Panc1 (cell line): Measurements from ENCODE around the gene PGBD5.

ENCODE experiments used
- POLR2AphosphoS5 ChIP-seq: IDR thresholded peaks from 2 replicates; pipeline ENCODE4 v1.6.1; 2012; ENCODE audit warnings: mild to moderate bottlenecking, low read depth, low read length, moderate library complexity
- TCF7L2 ChIP-seq: IDR thresholded peaks from 2 replicates; pipeline ENCODE4 v1.6.1; 2011; ENCODE audit warnings: mild to moderate bottlenecking, low read depth, low read length, inconsistent platforms
- TF ChIP-seq, protein P1 (sequence below): fragments of 450-650 bp; IDR thresholded peaks from 2 replicates; pipeline ENCODE4 v1.5.1; 2017; ENCODE audit warnings: mild to moderate bottlenecking
- TF ChIP-seq, protein P2 (sequence below), 2 experiments: IDR thresholded peaks; 2 replicates each; pipeline ENCODE4 v1.6.1; 2011 to 2012; ENCODE audit warnings: low read depth in 2 of 2, control low read depth in 1 of 2, low read length in 1 of 2, mild to moderate bottlenecking in 1 of 2, moderate library complexity in 1 of 2; ENCODE audit not compliant: insufficient read depth in 1 of 2

DNA sequence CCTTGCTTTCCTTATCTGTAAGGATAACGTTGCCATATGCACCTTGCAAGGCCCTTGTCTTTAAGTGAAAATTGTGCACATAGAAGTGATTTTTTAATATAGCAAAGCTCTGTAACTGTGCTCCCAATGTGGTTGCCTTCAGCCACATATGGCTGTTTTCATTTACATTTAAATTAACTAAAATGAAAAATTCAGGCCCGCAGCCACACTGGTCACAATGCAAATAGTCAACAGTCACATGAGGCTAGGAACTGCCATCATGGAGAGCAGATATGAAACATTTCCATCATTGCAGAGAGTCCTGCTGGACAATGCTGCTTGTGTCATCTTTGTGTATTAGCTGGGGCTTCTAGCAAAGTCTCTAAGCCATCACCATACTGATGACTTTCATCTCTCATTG lies 83.4 kb downstream of the PGBD5 start:
- TF ChIP-seq, protein P1, sequence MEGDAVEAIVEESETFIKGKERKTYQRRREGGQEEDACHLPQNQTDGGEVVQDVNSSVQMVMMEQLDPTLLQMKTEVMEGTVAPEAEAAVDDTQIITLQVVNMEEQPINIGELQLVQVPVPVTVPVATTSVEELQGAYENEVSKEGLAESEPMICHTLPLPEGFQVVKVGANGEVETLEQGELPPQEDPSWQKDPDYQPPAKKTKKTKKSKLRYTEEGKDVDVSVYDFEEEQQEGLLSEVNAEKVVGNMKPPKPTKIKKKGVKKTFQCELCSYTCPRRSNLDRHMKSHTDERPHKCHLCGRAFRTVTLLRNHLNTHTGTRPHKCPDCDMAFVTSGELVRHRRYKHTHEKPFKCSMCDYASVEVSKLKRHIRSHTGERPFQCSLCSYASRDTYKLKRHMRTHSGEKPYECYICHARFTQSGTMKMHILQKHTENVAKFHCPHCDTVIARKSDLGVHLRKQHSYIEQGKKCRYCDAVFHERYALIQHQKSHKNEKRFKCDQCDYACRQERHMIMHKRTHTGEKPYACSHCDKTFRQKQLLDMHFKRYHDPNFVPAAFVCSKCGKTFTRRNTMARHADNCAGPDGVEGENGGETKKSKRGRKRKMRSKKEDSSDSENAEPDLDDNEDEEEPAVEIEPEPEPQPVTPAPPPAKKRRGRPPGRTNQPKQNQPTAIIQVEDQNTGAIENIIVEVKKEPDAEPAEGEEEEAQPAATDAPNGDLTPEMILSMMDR, result no peak
- TF ChIP-seq POLR2AphosphoS5 (no peak), TCF7L2 (no peak)
- TF ChIP-seq, protein P2, sequence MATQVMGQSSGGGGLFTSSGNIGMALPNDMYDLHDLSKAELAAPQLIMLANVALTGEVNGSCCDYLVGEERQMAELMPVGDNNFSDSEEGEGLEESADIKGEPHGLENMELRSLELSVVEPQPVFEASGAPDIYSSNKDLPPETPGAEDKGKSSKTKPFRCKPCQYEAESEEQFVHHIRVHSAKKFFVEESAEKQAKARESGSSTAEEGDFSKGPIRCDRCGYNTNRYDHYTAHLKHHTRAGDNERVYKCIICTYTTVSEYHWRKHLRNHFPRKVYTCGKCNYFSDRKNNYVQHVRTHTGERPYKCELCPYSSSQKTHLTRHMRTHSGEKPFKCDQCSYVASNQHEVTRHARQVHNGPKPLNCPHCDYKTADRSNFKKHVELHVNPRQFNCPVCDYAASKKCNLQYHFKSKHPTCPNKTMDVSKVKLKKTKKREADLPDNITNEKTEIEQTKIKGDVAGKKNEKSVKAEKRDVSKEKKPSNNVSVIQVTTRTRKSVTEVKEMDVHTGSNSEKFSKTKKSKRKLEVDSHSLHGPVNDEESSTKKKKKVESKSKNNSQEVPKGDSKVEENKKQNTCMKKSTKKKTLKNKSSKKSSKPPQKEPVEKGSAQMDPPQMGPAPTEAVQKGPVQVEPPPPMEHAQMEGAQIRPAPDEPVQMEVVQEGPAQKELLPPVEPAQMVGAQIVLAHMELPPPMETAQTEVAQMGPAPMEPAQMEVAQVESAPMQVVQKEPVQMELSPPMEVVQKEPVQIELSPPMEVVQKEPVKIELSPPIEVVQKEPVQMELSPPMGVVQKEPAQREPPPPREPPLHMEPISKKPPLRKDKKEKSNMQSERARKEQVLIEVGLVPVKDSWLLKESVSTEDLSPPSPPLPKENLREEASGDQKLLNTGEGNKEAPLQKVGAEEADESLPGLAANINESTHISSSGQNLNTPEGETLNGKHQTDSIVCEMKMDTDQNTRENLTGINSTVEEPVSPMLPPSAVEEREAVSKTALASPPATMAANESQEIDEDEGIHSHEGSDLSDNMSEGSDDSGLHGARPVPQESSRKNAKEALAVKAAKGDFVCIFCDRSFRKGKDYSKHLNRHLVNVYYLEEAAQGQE (IDR thresholded peaks at IDR 0.05; ENCODE audit: insufficient read depth in 1 of 2, low read depth in 2 of 2, low read length in 1 of 2), result no peak
